HG03521 (cell line): ENCODE results near the gene ZSCAN2.

ENCODE experiments used
- ATAC-seq: cut with Tn5 transposase; IDR thresholded peaks from one replicate; pipeline ENCODE4 v1.9.1; 2021; ENCODE audit warnings: mild to moderate bottlenecking, moderate library complexity; ENCODE audit not compliant: unreplicated experiment

The ZSCAN2 gene

DNA sequence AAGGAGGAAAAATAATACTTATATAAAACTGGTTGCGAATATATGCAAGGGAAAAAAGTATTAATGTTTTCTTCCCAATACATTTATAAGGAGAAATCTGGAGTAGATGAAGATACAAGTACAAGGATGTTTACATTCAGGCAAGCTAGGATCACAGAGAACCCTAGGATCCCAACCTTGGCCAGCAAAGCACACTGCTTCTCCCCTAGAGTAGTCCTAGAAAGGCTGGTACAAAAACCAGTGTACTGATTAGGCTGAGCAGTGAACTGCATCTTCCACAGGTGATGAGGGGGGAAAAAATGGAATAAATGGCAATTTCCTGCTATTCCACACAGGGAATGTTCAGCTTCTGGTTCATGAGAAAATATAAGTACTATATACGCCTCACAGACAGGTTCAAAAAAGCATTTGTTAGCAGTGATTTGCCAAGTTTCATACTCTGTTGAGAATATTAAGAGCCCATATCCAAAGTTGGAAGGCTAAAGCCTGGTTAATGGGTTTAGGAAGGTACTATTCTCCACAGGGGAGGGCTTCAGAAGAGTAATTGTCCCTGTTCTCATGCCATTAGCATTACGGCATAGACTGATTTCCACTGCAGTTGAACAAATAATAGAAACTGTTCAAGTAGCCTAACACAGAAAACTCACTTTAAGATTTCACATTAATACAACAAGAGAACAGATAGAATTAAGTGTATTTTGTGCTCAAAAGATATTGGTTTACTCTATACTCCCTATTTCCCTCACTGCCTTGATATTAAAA, 67.6 kb downstream of the ZSCAN2 start:
- ATAC-seq: no peak

DNA sequence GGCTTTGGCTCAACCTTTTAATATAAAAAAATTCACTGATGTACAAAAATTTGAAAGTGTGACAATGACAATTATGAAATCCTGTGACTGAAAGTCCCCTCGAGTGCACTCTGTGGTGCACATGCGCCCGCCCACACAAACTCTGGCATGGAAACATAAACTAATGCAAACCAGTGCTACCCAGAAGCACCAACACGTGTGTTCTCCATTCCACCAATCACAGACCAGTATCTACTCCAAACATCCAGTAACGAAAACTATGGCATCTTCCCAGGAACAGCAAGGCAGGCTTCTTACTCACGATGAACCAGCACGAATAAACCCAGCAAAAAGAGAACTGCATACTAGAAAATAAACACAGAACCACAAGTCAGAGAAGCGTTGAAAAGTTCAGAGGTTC, 68.9 kb downstream of the ZSCAN2 start:
- no peak for ATAC-seq

DNA sequence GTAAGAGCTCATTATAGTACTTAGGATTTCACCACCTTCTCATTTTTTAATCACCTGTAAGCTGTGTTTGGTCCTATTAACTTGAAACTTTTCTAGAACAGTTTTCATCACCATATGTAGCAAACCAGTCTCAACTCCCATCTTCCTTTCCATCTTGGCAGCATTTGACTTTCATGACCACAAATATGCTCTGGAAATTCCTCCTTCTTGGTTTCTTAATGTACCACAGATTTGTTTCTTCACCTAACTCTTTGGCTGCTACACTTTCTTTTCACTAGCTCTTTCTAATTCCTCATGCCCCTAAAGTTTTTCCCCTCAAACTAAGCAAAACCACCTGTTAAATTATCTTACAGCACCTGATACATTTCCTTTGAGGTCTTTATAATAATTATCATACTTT, 70.4 kb downstream of the ZSCAN2 start:
- no peak for ATAC-seq
